GM19324 (cell line): ENCODE measurements around the gene VPS13C.

ENCODE experiments used
- ATAC-seq: cut with Tn5 transposase; IDR thresholded peaks from one replicate; pipeline ENCODE4 v1.9.1; 2021; ENCODE audit warnings: mild to moderate bottlenecking, moderate library complexity; ENCODE audit not compliant: unreplicated experiment, low FRiP score

The VPS13C gene, protein sequence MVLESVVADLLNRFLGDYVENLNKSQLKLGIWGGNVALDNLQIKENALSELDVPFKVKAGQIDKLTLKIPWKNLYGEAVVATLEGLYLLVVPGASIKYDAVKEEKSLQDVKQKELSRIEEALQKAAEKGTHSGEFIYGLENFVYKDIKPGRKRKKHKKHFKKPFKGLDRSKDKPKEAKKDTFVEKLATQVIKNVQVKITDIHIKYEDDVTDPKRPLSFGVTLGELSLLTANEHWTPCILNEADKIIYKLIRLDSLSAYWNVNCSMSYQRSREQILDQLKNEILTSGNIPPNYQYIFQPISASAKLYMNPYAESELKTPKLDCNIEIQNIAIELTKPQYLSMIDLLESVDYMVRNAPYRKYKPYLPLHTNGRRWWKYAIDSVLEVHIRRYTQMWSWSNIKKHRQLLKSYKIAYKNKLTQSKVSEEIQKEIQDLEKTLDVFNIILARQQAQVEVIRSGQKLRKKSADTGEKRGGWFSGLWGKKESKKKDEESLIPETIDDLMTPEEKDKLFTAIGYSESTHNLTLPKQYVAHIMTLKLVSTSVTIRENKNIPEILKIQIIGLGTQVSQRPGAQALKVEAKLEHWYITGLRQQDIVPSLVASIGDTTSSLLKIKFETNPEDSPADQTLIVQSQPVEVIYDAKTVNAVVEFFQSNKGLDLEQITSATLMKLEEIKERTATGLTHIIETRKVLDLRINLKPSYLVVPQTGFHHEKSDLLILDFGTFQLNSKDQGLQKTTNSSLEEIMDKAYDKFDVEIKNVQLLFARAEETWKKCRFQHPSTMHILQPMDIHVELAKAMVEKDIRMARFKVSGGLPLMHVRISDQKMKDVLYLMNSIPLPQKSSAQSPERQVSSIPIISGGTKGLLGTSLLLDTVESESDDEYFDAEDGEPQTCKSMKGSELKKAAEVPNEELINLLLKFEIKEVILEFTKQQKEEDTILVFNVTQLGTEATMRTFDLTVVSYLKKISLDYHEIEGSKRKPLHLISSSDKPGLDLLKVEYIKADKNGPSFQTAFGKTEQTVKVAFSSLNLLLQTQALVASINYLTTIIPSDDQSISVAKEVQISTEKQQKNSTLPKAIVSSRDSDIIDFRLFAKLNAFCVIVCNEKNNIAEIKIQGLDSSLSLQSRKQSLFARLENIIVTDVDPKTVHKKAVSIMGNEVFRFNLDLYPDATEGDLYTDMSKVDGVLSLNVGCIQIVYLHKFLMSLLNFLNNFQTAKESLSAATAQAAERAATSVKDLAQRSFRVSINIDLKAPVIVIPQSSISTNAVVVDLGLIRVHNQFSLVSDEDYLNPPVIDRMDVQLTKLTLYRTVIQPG (N-terminal part only)

DNA sequence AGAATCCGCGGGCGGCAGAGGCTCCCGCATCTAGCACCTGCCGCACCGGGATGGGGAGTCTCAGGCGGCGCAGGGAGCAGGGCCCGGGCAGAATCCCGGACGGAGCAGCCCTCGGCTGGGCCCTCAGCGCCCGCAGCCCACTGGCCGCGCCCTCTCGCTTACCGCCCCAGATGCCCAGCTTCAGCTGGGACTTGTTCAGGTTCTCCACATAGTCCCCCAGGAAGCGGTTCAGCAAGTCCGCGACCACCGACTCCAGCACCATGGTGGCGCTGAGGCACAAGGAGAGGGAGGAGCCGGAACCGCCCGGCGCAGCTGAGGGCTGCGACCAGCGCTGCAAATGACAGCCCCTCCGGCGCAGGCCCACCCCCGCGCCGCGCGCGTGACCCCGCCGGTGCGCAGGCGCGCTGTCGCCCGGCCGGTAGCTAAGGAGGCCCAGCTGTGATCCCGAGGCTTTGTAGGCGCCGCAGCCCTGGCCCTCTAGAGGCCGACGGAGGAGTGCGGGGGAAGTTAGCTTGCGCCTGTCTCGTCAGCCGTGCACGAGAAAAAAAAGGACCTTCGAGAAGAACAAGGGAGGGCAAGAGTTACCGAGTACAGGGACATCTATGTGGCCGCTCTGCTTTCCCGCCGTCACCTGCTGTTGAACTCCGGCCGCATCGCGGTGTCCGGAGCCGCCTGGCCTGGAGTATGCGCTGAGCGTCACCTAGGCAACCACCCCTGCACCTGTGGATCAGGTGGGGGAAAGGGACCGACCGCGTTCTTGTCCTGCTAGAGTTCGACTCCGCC lies at the start of gene VPS13C:
TSS of gene VPS13C (minus strand) at position 335 of the 783 bp plus-strand sequence. CDS start at position 262, 73 bp downstream.
- peak; percentile 93 for ATAC-seq

DNA sequence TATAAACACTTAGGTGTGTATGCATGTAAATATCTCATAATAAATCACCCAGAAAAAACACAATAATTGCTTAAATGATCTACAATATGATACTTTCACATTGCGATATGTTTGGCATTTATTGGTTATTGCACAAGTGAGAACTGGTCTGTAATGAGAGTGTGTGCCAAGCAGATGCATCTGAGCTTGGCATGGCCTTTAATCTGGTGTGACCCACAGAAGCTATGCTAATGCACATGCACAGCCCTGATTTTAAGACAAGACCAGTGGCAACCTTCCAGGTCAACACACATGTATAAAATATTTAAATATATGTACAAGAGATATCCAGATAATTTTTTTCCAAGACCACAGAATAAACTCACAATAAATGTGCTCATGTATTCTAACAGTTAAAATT lies 49.2 kb upstream of the VPS13C start:
- ATAC-seq, result no peak

DNA sequence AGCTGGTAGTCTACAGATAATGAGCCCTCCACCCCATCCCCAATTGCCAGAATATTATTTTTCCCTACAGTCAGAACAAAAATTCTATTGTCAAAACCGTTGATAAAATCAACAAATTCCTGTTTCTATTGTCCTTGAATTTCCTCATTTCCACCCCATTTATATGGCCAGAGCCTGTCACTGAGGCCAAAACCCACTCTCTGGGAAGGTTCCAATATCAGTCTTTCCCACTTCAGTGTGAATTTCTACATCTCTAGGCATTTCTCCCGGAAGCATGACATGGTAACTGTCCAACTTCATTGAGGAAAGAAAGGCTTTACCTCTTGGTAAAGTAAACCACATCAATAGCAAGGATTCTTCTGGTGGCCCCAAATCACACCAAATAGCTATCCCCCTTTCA lies 48.2 kb upstream of the VPS13C start:
- ATAC-seq, result no peak

DNA sequence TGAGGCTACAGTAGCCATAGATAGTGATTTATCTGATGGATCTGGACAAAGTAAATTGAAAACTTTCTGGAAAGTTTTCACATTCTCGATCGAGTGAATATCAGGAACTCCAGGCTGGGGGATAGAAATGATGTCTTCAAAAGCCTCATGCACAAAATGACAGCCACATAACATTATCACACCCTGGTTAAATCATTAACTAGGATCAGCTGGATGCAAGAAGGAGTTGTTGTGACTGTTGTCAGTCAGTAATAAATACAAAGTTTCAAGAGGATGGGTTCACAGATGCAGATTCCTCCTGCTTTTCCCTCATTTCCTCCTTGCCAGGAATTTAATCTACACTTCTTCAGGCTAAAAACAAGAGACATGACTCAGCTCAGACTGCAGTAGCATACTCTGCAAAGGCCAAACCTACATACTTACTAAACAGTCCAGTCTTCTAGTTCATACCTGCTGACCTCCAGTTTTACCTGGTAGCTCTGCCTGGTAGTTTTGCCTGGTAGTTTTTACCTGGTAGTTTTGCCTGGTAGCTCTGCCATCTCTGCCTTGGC lies 47.4 kb upstream of the VPS13C start:
- ATAC-seq, result no peak

DNA sequence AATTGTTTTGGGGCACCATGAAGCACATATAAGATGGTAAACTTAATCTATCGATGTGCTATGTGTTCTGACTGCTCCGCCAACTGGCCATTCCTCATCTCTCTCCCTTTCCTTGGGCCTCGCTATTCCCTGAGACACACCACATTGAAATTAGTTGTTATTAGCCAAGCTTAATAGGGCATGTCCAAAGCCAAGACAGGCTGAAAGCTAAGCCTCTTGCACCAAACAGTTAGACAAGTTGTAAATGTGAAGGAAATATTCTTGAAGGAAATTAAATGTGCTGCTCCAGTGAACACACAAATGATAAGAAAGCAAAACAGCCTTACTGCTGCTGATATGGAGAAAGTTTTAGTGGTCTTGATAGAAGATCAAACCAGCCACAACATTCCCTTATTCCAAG lies 45.8 kb upstream of the VPS13C start:
- ATAC-seq, result no peak

DNA sequence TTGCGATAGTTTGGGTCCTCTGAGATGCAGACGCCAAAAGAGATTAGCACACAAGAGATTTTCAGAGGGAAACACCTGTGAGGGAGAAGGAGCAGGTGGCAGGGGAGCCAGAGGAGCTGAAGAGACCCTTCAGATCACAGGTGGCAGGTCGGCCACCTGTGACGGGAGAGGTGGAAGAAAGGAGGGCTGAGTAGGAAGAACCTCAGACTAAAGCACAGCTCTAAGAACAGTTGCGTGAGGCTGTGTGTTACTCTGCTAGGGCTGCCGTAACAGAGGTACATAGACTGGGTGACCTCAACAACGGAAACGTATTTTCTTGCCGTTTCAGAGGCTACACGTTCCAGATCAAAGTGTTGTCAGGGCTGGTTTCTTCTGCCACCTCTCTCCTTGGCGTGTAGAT lies 45.0 kb upstream of the VPS13C start:
- no peak for ATAC-seq

DNA sequence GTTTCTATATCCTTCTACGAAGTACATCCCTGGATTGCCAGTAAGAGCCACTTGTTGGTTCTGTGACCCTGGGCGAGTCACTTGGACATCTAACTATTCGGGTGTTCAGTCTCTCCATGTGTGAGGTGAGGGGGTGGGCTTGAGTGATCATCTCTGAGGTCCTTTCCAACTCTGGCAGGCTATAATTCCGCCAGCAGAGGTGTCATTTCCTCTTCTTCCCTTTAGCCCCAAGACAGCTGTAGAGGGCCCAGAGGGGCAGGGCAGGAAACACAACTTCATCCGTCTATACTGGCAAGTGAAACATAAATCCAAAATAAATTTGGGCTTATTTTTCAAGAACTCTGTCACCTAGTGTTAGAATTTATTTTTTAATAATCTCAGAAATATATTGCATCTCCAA lies 44.6 kb upstream of the VPS13C start:
- ATAC-seq, result no peak

DNA sequence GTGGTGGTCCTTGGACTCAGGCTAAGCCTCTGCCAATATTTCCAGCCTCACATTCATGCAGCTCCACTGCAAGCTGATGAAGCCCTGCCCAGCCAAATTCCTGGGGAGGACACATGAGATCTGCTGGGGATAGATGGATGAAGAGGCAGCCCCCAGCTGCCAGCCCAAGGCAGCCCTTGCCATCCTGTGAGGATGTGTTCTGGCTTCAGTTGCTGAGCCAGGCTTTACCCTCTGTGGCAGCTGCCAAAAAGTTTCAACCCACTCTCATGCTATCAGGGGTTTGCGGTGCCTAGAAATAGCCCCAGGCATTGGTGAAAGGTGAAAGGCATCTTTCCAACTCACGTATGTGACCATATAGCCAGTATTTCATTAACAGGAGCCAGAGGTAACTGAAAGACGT lies 44.2 kb upstream of the VPS13C start:
- no peak for ATAC-seq

DNA sequence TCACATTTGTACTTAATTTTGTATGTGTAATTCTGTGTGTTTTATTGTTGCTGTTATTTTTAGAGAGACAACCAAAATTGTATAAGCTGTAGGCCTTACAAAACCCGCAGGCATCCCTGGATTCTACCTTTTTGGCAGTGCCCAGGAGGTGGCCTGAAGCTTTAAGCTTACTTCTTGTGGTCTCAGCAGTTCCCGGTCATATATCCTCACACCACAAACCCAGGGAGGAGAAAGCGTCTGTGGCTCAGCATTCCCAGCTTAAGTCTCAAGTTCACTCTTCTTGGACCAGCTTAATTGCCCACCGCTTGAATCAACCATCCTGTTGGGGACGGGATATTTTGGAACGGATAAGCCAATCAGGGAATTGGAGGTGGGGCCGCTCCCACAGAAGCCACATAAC lies 43.2 kb upstream of the VPS13C start:
- no peak for ATAC-seq

DNA sequence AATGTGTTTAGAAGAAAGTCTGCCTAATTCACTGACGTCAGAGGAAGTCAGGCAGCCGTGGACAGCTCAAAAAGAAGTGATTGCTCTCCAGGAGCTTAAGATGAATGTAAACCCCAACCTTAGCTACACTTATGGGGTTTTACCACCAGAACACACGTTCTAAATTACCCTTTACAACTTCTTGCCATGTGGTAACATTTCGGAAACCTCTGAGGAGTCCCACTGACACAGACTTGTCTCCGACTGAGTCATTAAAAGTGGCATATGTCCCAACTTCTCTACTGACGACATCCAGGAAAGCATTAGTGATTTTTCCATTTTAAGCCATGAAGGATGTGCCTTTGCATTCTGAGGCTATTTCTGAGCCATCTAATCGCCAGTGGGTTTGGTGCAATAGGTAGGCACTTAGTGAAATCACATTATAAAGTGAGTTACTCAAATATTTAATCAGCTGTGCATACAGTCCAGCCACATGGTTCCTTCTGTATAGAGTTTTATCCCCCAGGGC lies 38.9 kb upstream of the VPS13C start:
- no peak for ATAC-seq

DNA sequence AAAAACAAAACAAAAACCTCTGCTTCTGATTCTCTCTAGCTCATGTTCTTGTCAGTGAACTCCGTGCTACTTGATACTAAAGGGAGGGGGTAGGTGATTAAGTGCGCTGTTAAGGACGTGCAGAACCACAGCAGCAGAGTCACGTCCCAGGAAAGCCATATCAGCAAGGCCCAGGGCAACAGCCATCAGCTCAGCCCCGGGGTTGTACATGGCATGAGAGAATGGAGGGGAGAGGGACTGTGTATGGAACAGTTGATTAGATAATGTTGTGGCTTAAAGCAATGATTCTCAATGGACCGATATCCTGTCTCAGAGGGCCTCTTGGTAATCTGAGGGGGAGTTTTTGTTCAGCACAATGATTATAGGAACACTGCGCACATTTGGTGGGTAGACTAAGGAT lies 34.1 kb upstream of the VPS13C start:
- ATAC-seq, result no peak

DNA sequence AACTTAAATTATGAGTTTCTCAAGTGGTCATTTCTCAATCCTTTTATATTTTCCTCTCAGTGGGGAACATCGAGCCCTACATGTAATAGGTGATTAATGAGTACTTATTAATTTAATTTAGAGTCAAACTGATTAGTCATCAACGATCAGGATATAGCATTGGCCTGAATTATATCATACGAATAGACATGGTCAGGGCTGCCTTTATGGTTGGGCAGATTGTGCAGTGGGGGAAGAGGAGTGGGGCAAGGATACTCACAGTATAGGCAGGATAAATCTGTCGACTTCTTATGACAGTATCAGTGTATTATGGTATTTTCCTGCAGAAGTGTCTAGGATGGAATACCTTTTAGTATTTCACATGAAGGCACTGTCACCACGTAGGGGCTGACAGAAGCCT lies 33.6 kb upstream of the VPS13C start:
- no peak for ATAC-seq

DNA sequence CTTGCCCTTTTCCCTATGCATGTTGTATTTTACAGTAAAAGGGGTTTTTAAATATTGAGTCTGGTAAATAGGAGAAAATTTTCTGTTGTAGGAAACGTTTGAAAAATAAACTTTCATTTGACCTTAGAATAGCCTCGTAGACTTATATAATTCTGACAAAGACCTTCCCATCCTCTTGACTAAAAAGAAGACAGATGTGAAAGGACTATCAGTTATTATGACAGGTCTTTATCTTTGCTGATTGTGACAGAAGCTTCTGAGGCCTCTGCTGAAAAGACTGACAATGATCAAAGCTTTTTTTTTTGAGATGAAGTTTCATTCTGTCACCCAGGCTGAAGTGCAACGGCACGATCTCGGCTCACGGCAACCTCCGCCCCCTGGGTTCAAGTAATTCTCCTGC lies 30.7 kb upstream of the VPS13C start:
- ATAC-seq, result no peak

DNA sequence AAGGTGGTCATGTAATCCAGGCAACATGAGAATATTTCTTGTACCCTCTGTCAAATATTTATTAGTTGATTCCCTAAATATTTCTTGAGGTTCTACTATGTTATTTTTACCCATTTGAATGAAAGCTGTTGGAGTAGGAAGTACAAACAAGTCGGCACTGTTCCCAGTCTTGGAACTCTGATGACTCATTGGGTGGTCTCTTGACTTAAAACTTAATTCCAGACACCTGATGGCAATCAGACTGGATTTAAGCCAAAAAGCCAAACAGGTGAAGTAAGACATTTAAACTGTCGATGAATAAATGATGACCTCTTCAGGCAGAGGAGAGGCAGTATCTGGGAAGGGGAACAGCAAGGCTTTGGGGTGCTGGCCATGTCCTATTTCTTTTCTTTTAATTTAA lies 29.4 kb upstream of the VPS13C start:
- no peak for ATAC-seq

DNA sequence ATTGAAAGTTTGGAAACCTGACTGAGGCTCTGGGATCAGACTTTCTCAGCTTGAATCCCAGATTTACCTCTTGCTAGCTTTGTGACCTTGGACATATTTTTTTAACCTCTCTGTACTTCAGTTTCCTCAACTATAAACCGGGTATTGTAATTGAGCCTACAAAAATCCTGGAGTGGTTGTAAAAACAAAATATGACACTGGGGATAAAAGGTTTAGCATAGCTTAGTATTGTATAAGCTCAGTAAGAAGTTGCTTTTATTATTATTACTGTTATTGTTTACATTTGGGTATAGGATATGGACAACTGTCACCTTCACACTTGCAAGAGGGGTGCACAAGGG lies 28.1 kb upstream of the VPS13C start:
- ATAC-seq, result no peak

DNA sequence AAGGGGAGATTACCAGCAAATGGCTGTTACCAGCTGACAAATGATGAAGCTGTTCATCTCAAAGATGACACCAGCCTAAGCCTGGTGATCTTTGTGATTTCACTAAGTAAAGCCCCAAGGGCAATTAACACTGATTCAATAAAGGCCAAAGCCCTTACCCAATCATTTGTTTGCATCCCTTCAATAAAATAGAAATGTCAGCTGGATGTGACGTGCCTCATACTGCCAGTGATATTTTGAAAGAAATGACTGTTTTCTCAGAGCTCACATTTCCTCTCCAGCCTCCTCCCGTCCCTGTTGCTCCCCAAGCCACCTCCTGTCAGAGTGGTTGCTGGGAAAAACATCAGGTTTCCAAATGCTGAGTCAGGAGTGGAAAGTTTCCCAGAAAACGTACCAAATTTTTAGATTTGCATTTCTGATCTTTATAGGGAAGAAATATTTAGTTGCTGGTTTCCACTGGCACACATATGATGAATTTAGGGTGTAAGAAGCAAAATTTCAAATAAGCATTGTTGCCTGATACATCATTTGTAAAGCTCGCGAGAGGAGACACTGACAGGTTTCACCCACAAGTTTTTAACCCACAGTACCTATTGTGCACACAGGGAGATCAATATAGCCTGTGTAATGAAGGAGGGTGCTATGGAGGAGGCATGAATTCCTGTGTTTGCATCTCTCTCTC lies 27.6 kb upstream of the VPS13C start:
- no peak for ATAC-seq

DNA sequence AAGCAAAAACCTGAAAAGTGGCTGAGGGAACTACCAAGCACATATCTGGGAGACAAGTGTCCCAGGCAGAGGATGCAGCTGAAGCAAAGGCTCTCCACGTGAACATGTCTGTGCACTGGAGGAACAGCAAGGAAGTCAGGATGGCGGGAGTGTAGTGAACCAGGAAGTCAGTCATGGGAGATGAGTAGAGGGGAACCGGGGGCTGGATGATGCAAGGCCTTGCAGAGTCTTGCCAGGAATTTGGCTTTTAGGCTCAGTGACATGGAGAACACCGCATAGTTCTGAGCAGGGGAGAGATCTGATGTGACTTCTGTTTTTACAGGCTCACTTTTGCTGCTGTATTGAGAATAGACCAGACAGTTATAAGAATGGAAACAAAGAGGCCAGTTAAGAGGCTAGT lies 25.5 kb upstream of the VPS13C start:
- no peak for ATAC-seq

DNA sequence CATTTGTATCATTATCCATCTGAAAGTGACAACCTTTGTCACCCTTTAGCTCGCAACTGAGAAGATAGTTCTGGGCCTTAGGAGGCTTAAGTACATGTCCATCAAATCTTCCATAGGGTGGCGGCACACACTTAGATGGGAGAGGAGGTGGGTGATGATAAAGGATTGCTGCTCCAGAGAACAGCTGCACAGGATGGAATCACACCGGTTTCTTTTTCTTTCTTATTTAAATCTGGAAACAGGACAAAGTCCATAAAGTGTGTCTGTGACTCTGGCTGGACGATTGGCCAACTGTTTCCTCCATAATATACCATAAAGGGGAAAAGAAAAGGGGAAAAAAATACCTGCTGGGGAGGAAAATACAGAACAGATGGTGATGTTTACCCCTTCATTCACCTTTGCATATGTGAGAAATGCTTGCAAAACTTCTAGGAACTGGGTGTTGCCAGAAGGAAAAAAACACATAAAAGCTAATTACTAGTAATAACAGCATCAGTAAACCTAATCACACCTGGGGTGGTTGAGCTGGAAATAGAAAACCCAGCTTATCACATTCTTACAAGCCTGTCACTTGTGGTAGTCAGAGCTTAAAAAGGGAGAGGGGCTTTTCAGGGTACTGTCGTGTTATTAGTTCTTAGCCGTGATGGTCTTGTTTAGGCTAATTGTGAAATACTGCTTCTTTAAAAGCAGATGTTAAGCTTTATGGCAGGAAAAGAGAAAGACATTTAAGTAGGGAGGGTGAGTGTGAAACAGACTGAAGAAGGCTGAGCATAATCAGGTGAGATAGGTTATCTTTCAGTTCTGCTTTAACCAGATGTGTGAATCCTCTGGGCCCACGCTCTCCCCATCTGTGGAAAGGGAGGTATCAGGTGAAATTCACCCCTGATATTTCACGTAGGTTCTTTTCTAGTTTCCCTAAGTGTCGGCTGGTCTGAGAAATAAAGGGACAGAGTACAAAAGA lies 23.2 kb upstream of the VPS13C start:
- ATAC-seq, result no peak
